Common myeloid progenitor, CD34-positive (primary cell): Measurements from ENCODE around the gene CDC42EP1.

Experiments
- CTCF ChIA-PET: fragments of 350-600 bp; sonication (Branson Sonifier 250); formaldehyde crosslinking; loops from one replicate; lab custom pipeline; 2021; ENCODE audit warnings: antibody characterized with exemption; lab: Charles Lee
- POLR2A ChIA-PET: fragments of 350-600 bp; sonication (Branson Sonifier 250); formaldehyde crosslinking; loops from one replicate; lab custom pipeline; 2021; ENCODE audit warnings: antibody characterized with exemption; lab: Charles Lee
- DNase-seq, 3 donors: peaks; one replicate each; pipeline versions ENCODE4 v3.0.0 to v3.0.0-alpha.2; 2013
- H3K27ac ChIP-seq, 2 experiments: 1 replicate in 1 of 2; 2 replicates in 1 of 2; pipeline ENCODE4 v1.7.0; 2013; ENCODE audit warnings: inconsistent platforms in 2 of 2, low read length in 2 of 2, mild to moderate bottlenecking in 2 of 2, low read depth in 1 of 2, moderate library complexity in 1 of 2; ENCODE audit not compliant: severe bottlenecking in 2 of 2, insufficient read depth in 1 of 2, poor library complexity in 1 of 2
- H3K27me3 ChIP-seq, 5 experiments: replicated peaks in 2 of 5; 1 replicate in 3 of 5; 2 replicates in 2 of 5; pipeline versions ENCODE4 v1.6.1 to v1.7.0; 2013; ENCODE audit warnings: low read length in 4 of 5, mild to moderate bottlenecking in 2 of 5, moderate library complexity in 2 of 5, inconsistent platforms in 1 of 5; ENCODE audit not compliant: insufficient read depth in 5 of 5, control insufficient read depth in 4 of 5
- H3K36me3 ChIP-seq, 4 experiments: 1 replicate in 2 of 4; 2 replicates in 2 of 4; pipeline versions ENCODE4 v1.6.1 to v1.7.0; 2013; ENCODE audit warnings: low read length in 3 of 4, control low read depth in 1 of 4, mild to moderate bottlenecking in 1 of 4; ENCODE audit not compliant: control insufficient read depth in 4 of 4, insufficient read depth in 4 of 4
- H3K4me1 ChIP-seq, 4 experiments: 1 replicate in 3 of 4; 2 replicates in 1 of 4; pipeline versions ENCODE4 v1.6.1 to v1.7.1; 2013; ENCODE audit warnings: low read length in 3 of 4, mild to moderate bottlenecking in 3 of 4, control low read depth in 1 of 4, inconsistent platforms in 1 of 4, moderate library complexity in 1 of 4; ENCODE audit not compliant: control insufficient read depth in 4 of 4, insufficient read depth in 4 of 4; ENCODE audit errors: control extremely low read depth in 1 of 4
- H3K4me3 ChIP-seq, 7 experiments: 1 replicate in 4 of 7; 2 replicates in 3 of 7; pipeline versions ENCODE4 v1.5.1 to v1.7.0; 2013; ENCODE audit warnings: mild to moderate bottlenecking in 7 of 7, low read length in 6 of 7, moderate library complexity in 6 of 7, inconsistent platforms in 2 of 7, low read depth in 2 of 7, control low read depth in 1 of 7; ENCODE audit not compliant: insufficient read depth in 4 of 7, control insufficient read depth in 1 of 7; ENCODE audit errors: extremely low read depth in 1 of 7
- H3K9me3 ChIP-seq, 5 experiments: 1 replicate in 4 of 5; 2 replicates in 1 of 5; pipeline versions ENCODE4 v1.6.1 to v1.7.1; 2013; ENCODE audit warnings: low read length in 4 of 5, mild to moderate bottlenecking in 2 of 5, inconsistent platforms in 1 of 5, low read depth in 1 of 5, moderate library complexity in 1 of 5; ENCODE audit not compliant: control insufficient read depth in 4 of 5, insufficient read depth in 2 of 5; ENCODE audit errors: control extremely low read depth in 1 of 5
- WGBS: methylation state at CpG from one replicate; pipeline ENCODE4 v1.1.5; 2013; ENCODE audit not compliant: insufficient coverage; 5-methylcytosine and 5-hydroxymethylcytosine counted together

Gene CDC42EP1

DNA sequence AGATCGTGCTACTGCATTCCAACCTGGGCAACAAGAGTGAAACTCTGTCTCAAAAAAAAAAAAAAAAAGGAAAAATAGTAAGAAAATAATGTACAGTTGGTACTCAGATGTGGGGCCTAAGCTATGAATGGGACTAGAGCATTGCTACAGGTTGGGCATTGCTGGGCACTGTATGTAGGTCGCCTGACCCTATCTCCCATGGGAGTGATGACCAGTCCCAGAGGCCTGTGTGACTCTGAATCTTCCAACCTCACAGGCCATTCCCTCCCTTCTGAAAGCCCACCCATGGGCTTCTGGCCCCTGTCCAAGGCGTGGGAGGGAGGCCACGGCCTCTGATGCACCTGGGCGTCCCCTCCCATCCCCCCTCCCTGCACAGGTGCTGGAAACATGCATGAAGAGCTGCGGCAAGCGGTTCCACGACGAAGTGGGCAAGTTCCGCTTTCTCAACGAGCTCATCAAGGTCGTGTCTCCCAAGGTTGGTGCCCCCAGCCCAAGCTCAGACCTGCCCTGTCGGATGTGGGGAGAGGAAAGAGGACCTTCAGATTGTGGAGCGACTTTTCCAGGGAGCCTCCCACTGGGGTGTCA, 57.9 kb downstream of the CDC42EP1 start:
- no peaks in the 10 kb centered on the region for H3K9me3 ChIP-seq
- DNase-seq, result no peak
- WGBS, result 94% methylated on average over 10 of the region's 14 CpGs
- H3K27me3 ChIP-seq, result no peaks in the 10 kb centered on the region
- peaks cover 0 to 64% (median 48%) of the 10 kb centered on the region in 4 experiments for H3K36me3 ChIP-seq
- POLR2A ChIA-PET, result interaction anchor here (0.6 to 1.2 kb wide), 2 partner anchors 21 to 257 kb away, joined by 3 to 4 read pairs; partner anchors contain the start of gene SH3BP1
- no peak overlapping the region for H3K4me3 ChIP-seq
- no peak overlapping the region for H3K27ac ChIP-seq
- H3K4me1 ChIP-seq, result peaks cover 0 to 5% (median 2%) of the 10 kb centered on the region in 4 experiments
- CTCF ChIA-PET, result interaction anchor here (0.9 to 31.2 kb wide), 5 partner anchors 10 to 62 kb away, joined by 3 to 622 read pairs (median 3); partner anchors contain the start of genes GGA1 and SH3BP1

DNA sequence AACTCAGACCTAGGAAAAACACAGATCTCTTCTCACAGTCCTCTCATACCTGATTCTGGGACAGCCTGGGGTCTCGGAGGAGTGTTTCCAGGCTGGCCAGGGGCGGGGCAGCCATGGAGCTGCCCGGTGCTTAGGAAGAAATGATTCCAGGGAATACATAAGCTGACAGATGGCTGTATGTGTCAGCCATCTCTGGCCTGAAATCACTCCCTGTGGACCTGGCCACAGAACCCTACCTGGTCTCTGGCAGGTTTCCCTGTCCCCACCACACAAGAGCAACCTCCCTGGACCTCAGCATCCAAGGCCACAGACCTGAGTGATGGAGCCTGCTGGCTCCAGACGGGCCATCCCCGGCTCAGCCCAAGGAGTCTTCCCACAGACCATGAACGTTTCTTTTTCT, 58.4 kb downstream of the CDC42EP1 start:
- DNase-seq, result no peak
- H3K27ac ChIP-seq, result no peak overlapping the region
- H3K9me3 ChIP-seq, result no peaks in the 10 kb centered on the region
- ChIA-PET CTCF (interaction anchor here (1.4 to 31.2 kb wide), 3 partner anchors 10 to 61 kb away, joined by 3 to 622 read pairs (median 68); partner anchors contain the start of genes GGA1 and SH3BP1), POLR2A (no interaction called here)
- H3K4me1 ChIP-seq, result peaks cover 0 to 4% (median 2%) of the 10 kb centered on the region in 4 experiments
- no peaks in the 10 kb centered on the region for H3K27me3 ChIP-seq
- 100% methylated on average over 6 of the region's 6 CpGs for WGBS
- no peak overlapping the region for H3K4me3 ChIP-seq
- H3K36me3 ChIP-seq, result peaks cover 0 to 67% (median 49%) of the 10 kb centered on the region in 4 experiments
